HG02798 (cell line): Measurements from ENCODE around the gene IGFBPL1.

ENCODE experiments used
- ATAC-seq: cut with Tn5 transposase; IDR thresholded peaks from one replicate; pipeline ENCODE4 v1.9.1; 2021; ENCODE audit warnings: mild to moderate bottlenecking; ENCODE audit not compliant: unreplicated experiment, poor library complexity

Gene IGFBPL1

DNA sequence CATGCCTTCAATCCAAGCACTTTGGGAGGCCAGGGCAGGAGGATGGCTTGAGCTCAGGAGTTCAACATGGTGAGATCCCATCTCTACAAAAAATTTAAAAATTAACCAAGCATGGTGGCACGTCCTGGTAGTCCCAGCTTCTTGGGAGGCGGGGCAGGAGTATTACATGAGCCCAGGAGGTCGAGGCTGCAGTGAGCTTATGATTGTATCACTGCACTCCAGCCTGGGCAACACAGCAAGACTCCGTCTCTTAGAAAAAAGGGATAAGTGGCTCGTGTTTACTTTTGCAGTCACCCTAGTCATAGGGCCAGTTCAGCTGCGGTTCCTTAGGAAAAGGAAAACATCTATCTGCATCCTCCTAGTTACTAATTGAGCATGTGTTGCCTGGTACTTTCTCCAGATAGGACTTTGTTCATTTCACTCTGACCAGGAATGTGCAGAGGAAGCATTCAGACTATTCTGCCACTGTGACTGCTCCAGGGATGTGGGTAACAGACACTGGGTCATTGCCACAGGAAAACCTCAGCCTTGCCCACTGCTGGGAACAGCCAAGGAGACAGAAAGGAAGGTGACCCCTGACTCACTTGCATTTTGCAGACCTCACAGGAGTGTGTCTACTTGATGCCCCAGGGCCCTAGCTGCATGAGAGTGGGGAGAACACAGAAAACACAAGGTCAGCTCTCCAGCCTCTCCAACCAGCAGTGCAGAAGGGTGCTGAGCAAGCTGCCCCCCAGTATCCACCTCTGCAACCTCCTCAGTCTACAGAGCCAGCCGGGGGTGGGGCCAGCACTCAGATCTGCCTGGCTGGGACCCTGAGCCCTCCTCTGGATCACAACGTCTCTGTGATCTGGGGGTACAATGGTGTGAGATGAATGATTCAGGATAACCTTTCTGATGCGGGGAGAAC lies 65.6 kb downstream of the IGFBPL1 start:
- no peak for ATAC-seq

GRCh38 chr9:38357350-38358114 lies 66.7 kb downstream of the IGFBPL1 start:
- ATAC-seq: no peak

GRCh38 chr9:38356851-38357250 lies 67.4 kb downstream of the IGFBPL1 start:
- ATAC-seq: no peak
